HepG2 (cell line): ENCODE data around the gene TNKS1BP1. TPM values are rescaled to one million over a fixed set of nuclear protein-coding genes. Genes with fewer than 3 reads are reported as not detected.

Experiments
- ARNTL ChIP-seq: sonication (generic); formaldehyde crosslinking; IDR thresholded peaks from 2 replicates; pipeline ENCODE4 v1.4.0; 2020; ENCODE audit warnings: mild to moderate bottlenecking, missing genetic modification reagents
- FOXA3 ChIP-seq: IDR thresholded peaks from 2 replicates; pipeline ENCODE4 v1.6.1; 2016; ENCODE audit warnings: missing genetic modification reagents, missing compliant biosample characterization
- HNF4G ChIP-seq, 2 experiments: sonication (generic) in 1 of 2; formaldehyde crosslinking in 1 of 2; IDR thresholded peaks; 2 replicates each; pipeline versions ENCODE4 v1.4.0 to v1.6.1; 2011 to 2020; ENCODE audit warnings: borderline replicate concordance in 2 of 2, low read depth in 2 of 2, mild to moderate bottlenecking in 2 of 2, low read length in 1 of 2, missing genetic modification reagents in 1 of 2, moderate library complexity in 1 of 2
- HNRNPLL ChIP-seq: fragments of 200-400 bp; formaldehyde crosslinking; IDR thresholded peaks from 2 replicates; pipeline ENCODE4 v1.6.1; 2017; ENCODE audit warnings: mild to moderate bottlenecking, low read depth, low read length; ENCODE audit not compliant: poor library complexity, severe bottlenecking
- MTF2 ChIP-seq: sonication (generic); formaldehyde crosslinking; IDR thresholded peaks from 2 replicates; pipeline ENCODE4 v1.5.0; 2020; ENCODE audit warnings: missing genetic modification reagents, borderline replicate concordance
- RXRA ChIP-seq: sonication (generic); formaldehyde crosslinking; IDR thresholded peaks from 2 replicates; pipeline ENCODE4 v1.5.1; 2020; ENCODE audit warnings: missing genetic modification reagents
- TCF7 ChIP-seq: sonication (generic); IDR thresholded peaks from 2 replicates; pipeline ENCODE4 v1.6.1; 2016; ENCODE audit warnings: antibody characterized with exemption, low read depth
- TCF7L2 ChIP-seq: IDR thresholded peaks from 2 replicates; pipeline ENCODE4 v1.6.1; 2011; ENCODE audit warnings: mild to moderate bottlenecking, low read depth, low read length, moderate library complexity
- YY1 ChIP-seq: IDR thresholded peaks from 2 replicates; pipeline ENCODE4 v1.6.1; 2011; ENCODE audit warnings: low read length, low read depth, moderate library complexity, mild to moderate bottlenecking; ENCODE audit not compliant: insufficient read depth, insufficient replicate concordance
- ZBTB7A ChIP-seq: sonication (generic); formaldehyde crosslinking; IDR thresholded peaks from 2 replicates; pipeline ENCODE4 v1.8.0; 2022; ENCODE audit warnings: mild to moderate bottlenecking, missing genetic modification reagents
- ZNF282 ChIP-seq: fragments of 450-650 bp; IDR thresholded peaks from 2 replicates; pipeline ENCODE4 v1.6.1; 2018; ENCODE audit not compliant: partially characterized antibody
- ZNF563 ChIP-seq: sonication (generic); formaldehyde crosslinking; IDR thresholded peaks from 2 replicates; pipeline ENCODE4 v1.8.0; 2022; ENCODE audit warnings: mild to moderate bottlenecking, moderate library complexity, missing genetic modification reagents
- ZNF704 ChIP-seq: sonication (generic); formaldehyde crosslinking; IDR thresholded peaks from 2 replicates; pipeline ENCODE4 v1.8.1; 2023; ENCODE audit warnings: mild to moderate bottlenecking, inconsistent platforms, moderate library complexity, missing genetic modification reagents, borderline replicate concordance
- ZNF777 ChIP-seq: sonication (generic); formaldehyde crosslinking; IDR thresholded peaks from 2 replicates; pipeline ENCODE4 v1.4.0; 2020; ENCODE audit warnings: missing genetic modification reagents
- ZSCAN20 ChIP-seq: sonication (generic); formaldehyde crosslinking; IDR thresholded peaks from 2 replicates; pipeline ENCODE4 v1.4.0; 2020; ENCODE audit warnings: missing genetic modification reagents, mild to moderate bottlenecking, borderline replicate concordance
- polyA plus RNA-seq, 8 experiments: library from polyadenylated mRNA; depleted of rRNA in 3 of 8; stranded (reverse) in 7 of 8; unstranded in 1 of 8; fragments of >200 nt; fragmentation: Illumina TruSeq in 4 of 8; extraction: Trizol in 4 of 8; gene quantifications; 2 replicates each; pipeline versions ENCODE4 v1.2.1 to v1.2.3, GENCODE V29; 2011 to 2016; ENCODE audit warnings: low read depth in 4 of 8, missing spikeins in 1 of 8, mixed read lengths in 1 of 8; ENCODE audit not compliant: insufficient read depth in 1 of 8
- total RNA-seq, 5 experiments: library from RNA; depleted of rRNA; stranded (reverse); fragments of >200 nt; fragmentation: Illumina TruSeq; extraction: Trizol; gene quantifications; 2 replicates each; pipeline ENCODE4 v1.2.3, GENCODE V29; 2016; ENCODE audit warnings: low read depth in 1 of 5
- TF ChIP-seq, protein P1 (sequence below): sonication (generic); formaldehyde crosslinking; IDR thresholded peaks from 2 replicates; pipeline ENCODE4 v1.4.0; 2020; ENCODE audit warnings: missing genetic modification reagents
- TF ChIP-seq, protein P2 (sequence below): IDR thresholded peaks from 2 replicates; pipeline ENCODE4 v1.6.1; 2016; ENCODE audit warnings: low read depth, borderline replicate concordance

TNKS1BP1 gene
- total and polyA plus RNA-seq, 2 of the 13 experiments (the other 11 are each of a cell fraction or from before 2014, with no cell fraction given), result 13.7 to 15.0 TPM

- TF ChIP-seq, protein P1, sequence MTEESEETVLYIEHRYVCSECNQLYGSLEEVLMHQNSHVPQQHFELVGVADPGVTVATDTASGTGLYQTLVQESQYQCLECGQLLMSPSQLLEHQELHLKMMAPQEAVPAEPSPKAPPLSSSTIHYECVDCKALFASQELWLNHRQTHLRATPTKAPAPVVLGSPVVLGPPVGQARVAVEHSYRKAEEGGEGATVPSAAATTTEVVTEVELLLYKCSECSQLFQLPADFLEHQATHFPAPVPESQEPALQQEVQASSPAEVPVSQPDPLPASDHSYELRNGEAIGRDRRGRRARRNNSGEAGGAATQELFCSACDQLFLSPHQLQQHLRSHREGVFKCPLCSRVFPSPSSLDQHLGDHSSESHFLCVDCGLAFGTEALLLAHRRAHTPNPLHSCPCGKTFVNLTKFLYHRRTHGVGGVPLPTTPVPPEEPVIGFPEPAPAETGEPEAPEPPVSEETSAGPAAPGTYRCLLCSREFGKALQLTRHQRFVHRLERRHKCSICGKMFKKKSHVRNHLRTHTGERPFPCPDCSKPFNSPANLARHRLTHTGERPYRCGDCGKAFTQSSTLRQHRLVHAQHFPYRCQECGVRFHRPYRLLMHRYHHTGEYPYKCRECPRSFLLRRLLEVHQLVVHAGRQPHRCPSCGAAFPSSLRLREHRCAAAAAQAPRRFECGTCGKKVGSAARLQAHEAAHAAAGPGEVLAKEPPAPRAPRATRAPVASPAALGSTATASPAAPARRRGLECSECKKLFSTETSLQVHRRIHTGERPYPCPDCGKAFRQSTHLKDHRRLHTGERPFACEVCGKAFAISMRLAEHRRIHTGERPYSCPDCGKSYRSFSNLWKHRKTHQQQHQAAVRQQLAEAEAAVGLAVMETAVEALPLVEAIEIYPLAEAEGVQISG (CRISPR knock-in tag), result peak; percentile 52; the same call in 1 of the 2 replicates
- TF ChIP-seq TCF7, result no peak
- TF ChIP-seq ZNF563 (CRISPR knock-in tag), result 0 out of 2 replicates have a peak, but pooled peaks have one; percentile 2
- TF ChIP-seq RXRA (CRISPR knock-in tag), result 0 out of 2 replicates have a peak, but pooled peaks have one; percentile 19
- no peak for TF ChIP-seq ARNTL (CRISPR knock-in tag)
- no peak for TF ChIP-seq MTF2 (CRISPR knock-in tag)
- no peak for TF ChIP-seq FOXA3 (CRISPR knock-in tag)
- TF ChIP-seq HNF4G (IDR thresholded peaks at IDR 0.05; ENCODE audit: borderline replicate concordance, low read depth, low read length), result no peak
- no peak for TF ChIP-seq HNF4G (CRISPR knock-in tag; IDR thresholded peaks at IDR 0.05; ENCODE audit: borderline replicate concordance, low read depth)
- TF ChIP-seq ZBTB7A (CRISPR knock-in tag), result no peak
- no peak for TF ChIP-seq YY1
- TF ChIP-seq ZNF777, result 0 out of 2 replicates have a peak, but pooled peaks have one; percentile 36
- no peak for TF ChIP-seq ZSCAN20
- no peak for TF ChIP-seq TCF7L2
- TF ChIP-seq ZNF282, result no peak
- TF ChIP-seq, protein P2, sequence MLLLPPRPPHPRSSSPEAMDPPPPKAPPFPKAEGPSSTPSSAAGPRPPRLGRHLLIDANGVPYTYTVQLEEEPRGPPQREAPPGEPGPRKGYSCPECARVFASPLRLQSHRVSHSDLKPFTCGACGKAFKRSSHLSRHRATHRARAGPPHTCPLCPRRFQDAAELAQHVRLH, result no peak
- no peak for TF ChIP-seq ZNF704
- peak; percentile 21 for TF ChIP-seq HNRNPLL
These were observed 432 bp downstream of the TNKS1BP1 start (continued) for GRCh38 chr11:57324154-57324885.
